Right atrium auricular region (tissue), 2 donors: ENCODE measurements around the gene SPAG9. TPM values are rescaled to one million over a fixed set of nuclear protein-coding genes. Genes with fewer than 3 reads are reported as not detected.

ENCODE experiments used
- DNase-seq: peaks from one replicate; pipeline ENCODE4 v3.0.0-alpha.2; 2019; ENCODE audit warnings: low spot score
- H3K27ac ChIP-seq, 2 donors: fragments of 200-600 bp; sonication (generic); 1 replicate in 1 of 2; 2 replicates in 1 of 2; pipeline ENCODE4 v1.5.1; 2016 to 2019
- H3K27me3 ChIP-seq, 2 donors: fragments of 200-600 bp; sonication (generic); one replicate each; pipeline versions ENCODE4 v1.5.1 to v1.6.0; 2017 to 2019
- H3K36me3 ChIP-seq: fragments of 200-600 bp; sonication (generic); one replicate; pipeline ENCODE4 v1.5.1; 2016
- H3K4me1 ChIP-seq, 2 donors: fragments of 200-600 bp; sonication (generic); one replicate each; pipeline versions ENCODE4 v1.5.1 to v1.6.0; 2017 to 2019
- H3K4me3 ChIP-seq, 2 donors: fragments of 200-600 bp; sonication (generic); 1 replicate in 1 of 2; 2 replicates in 1 of 2; pipeline ENCODE4 v1.5.1; 2017 to 2019; ENCODE audit warnings: mild to moderate bottlenecking in 1 of 2, moderate library complexity in 1 of 2
- H3K9me3 ChIP-seq, 2 donors: fragments of 200-600 bp; sonication (generic); one replicate each; pipeline ENCODE4 v1.5.1; 2019
- CTCF ChIP-seq, 2 donors: fragments of 200-600 bp; sonication (generic); IDR thresholded peaks; one replicate each; pipeline ENCODE4 v1.5.1; 2019; ENCODE audit warnings: antibody characterized with exemption in 2 of 2
- total RNA-seq, 2 donors: library from RNA; depleted of rRNA; stranded (reverse); fragments of >200 nt; gene quantifications; one replicate each; pipeline ENCODE4 v1.1.0, GENCODE V29; 2016

The SPAG9 gene
- total RNA-seq, 2 donors from 2014 or later, result 56.4 to 56.5 TPM

GRCh38 chr17:51164911-51165679 is 44.4 kb upstream of the SPAG9 start:
- Histone ChIP-seq H3K4me3 (peak overlapping the region; percentile 83 to 96), H3K27me3 (no peaks in the 10 kb centered on the region), H3K4me1 (peaks cover 0 to 19% of the 10 kb centered on the region in 2 donors), H3K36me3 (peaks cover 46% of the 10 kb centered on the region), H3K9me3 (no peaks in the 10 kb centered on the region), H3K27ac (peak overlapping the region; percentile 90 to 99)
- peak; percentile 58 for DNase-seq
- TF ChIP-seq CTCF (IDR thresholded peaks at IDR 0.05), result no peak

- Histone ChIP-seq H3K27ac (no peak overlapping the region), H3K9me3 (no peaks in the 10 kb centered on the region), H3K27me3 (no peaks in the 10 kb centered on the region), H3K4me3 (no peak overlapping the region), H3K4me1 (peaks cover 0 to 8% of the 10 kb centered on the region in 2 donors), H3K36me3 (peaks cover 26% of the 10 kb centered on the region)
- TF ChIP-seq CTCF (IDR thresholded peaks at IDR 0.05), result no peak
- DNase-seq, result no peak
Measured at GRCh38 chr17:51161541-51161940, 40.9 kb upstream of the SPAG9 start.

- H3K36me3 ChIP-seq, result peaks cover 26% of the 10 kb centered on the region
- peaks cover 0 to 7% of the 10 kb centered on the region in 2 donors for H3K4me1 ChIP-seq
- no peak overlapping the region for H3K27ac ChIP-seq
- H3K9me3 ChIP-seq, result no peaks in the 10 kb centered on the region
- no peaks in the 10 kb centered on the region for H3K27me3 ChIP-seq
- H3K4me3 ChIP-seq, result no peak overlapping the region
- no peak for DNase-seq
- TF ChIP-seq CTCF (IDR thresholded peaks at IDR 0.05), result no peak
Measured at GRCh38 chr17:51159604-51160003, 38.9 kb upstream of the SPAG9 start.

GRCh38 chr17:51155416-51155815 is 34.7 kb upstream of the SPAG9 start:
- H3K4me3 ChIP-seq, result no peak overlapping the region
- no peak for DNase-seq
- peaks cover 5% of the 10 kb centered on the region for H3K36me3 ChIP-seq
- H3K27ac ChIP-seq, result no peak overlapping the region
- H3K9me3 ChIP-seq, result no peaks in the 10 kb centered on the region
- no peak for TF ChIP-seq CTCF (IDR thresholded peaks at IDR 0.05)
- H3K27me3 ChIP-seq, result no peaks in the 10 kb centered on the region
- peaks cover 0 to 19% of the 10 kb centered on the region in 2 donors for H3K4me1 ChIP-seq

GRCh38 chr17:51154176-51154575 is 33.5 kb upstream of the SPAG9 start:
- Histone ChIP-seq H3K4me3 (peak overlapping the region; percentile 54 to 71), H3K27me3 (no peaks in the 10 kb centered on the region), H3K4me1 (peaks cover 0 to 19% of the 10 kb centered on the region in 2 donors), H3K27ac (peak overlapping the region; percentile 67 to 95), H3K9me3 (no peaks in the 10 kb centered on the region), H3K36me3 (no peaks in the 10 kb centered on the region)
- TF ChIP-seq CTCF (IDR thresholded peaks at IDR 0.05), result no peak
- no peak for DNase-seq
